DOHH2 (cell line): ENCODE measurements around the gene YDJC.

Source experiments
- CTCF ChIP-seq: fragments of 200-600 bp; sonication (generic); IDR thresholded peaks from one replicate; pipeline ENCODE4 v1.5.1; 2014; ENCODE audit warnings: antibody characterized with exemption, mild to moderate bottlenecking, low read depth, low read length; ENCODE audit not compliant: poor library complexity, severe bottlenecking
- EZH2phosphoT487 ChIP-seq: fragments of 200-600 bp; sonication (generic); IDR thresholded peaks from 2 replicates; pipeline ENCODE4 v1.6.1; 2017; ENCODE audit warnings: borderline replicate concordance, mild to moderate bottlenecking, antibody characterized with exemption, low read length, moderate library complexity, mixed read lengths

- TF ChIP-seq CTCF = no peak
- TF ChIP-seq EZH2phosphoT487 = no peak
These were observed 17.0 kb downstream of the YDJC start for GRCh38 chr22:21612858-21613257.
